Endothelial cell of umbilical vein (primary cell): ENCODE results near the gene FBXO5. TPM values are rescaled to one million over a fixed set of nuclear protein-coding genes. Genes with fewer than 3 reads are reported as not detected.
A peak's percentile ranks its signal among the peaks of the same experiment; 100 is the strongest.

Experiments used
- BruUV-seq: library from RNA; stranded (reverse); fragments of 400-500 nt; replicated peaks from 2 replicates; lab custom pipeline; 2021; lab: Mats Ljungman, UMichigan
- CTCF ChIA-PET: fragments of 300-600, 350-600 bp; sonication (Branson Sonifier 250); formaldehyde crosslinking; loops from one replicate; lab custom pipeline; 2021; ENCODE audit warnings: antibody characterized with exemption, inconsistent platforms; lab: Charles Lee
- POLR2A ChIA-PET: fragments of 300-600, 350-600 bp; sonication (Branson Sonifier 250); formaldehyde crosslinking; loops from one replicate; lab custom pipeline; 2021; ENCODE audit warnings: antibody characterized with exemption, inconsistent platforms; lab: Charles Lee
- DNase-seq: peaks from one replicate; pipeline ENCODE4 v3.0.0-alpha.2; 2011; ENCODE audit warnings: low read depth, low spot score
- FAIRE-seq: peaks from 2 replicates; lab custom pipeline; 2011; peaks lifted over from hg19 to GRCh38; lab: Jason Lieb, UNC
- H2AFZ ChIP-seq: 2 replicates; pipeline ENCODE4 v1.6.0; 2012; ENCODE audit warnings: low read depth, low read length, control low read depth, inconsistent platforms
- H3K27ac ChIP-seq: 2 replicates; pipeline ENCODE4 v1.5.1; 2011; ENCODE audit warnings: low read depth, mild to moderate bottlenecking, control low read depth, low read length, moderate library complexity; ENCODE audit not compliant: insufficient read depth
- H3K27me3 ChIP-seq, 2 experiments: 2 replicates each; pipeline versions ENCODE4 v1.6.0 to v1.6.1; 2011; ENCODE audit warnings: low read length in 2 of 2, mixed read lengths in 1 of 2; ENCODE audit not compliant: control insufficient read depth in 2 of 2, insufficient read depth in 2 of 2
- H3K36me3 ChIP-seq, 2 experiments: 2 replicates in 1 of 2; 3 replicates in 1 of 2; pipeline ENCODE4 v1.5.1; 2011; ENCODE audit warnings: low read length in 2 of 2, mild to moderate bottlenecking in 1 of 2, moderate library complexity in 1 of 2; ENCODE audit not compliant: control insufficient read depth in 2 of 2, insufficient read depth in 2 of 2; ENCODE audit errors: extremely low read depth in 1 of 2
- H3K4me1 ChIP-seq: 3 replicates; pipeline ENCODE4 v1.5.1; 2011; ENCODE audit warnings: mild to moderate bottlenecking, low read length; ENCODE audit not compliant: control insufficient read depth, insufficient read depth; ENCODE audit errors: extremely low read depth
- H3K4me2 ChIP-seq: 2 replicates; pipeline ENCODE4 v1.6.1; 2011; ENCODE audit warnings: low read length, control low read depth, mixed read lengths; ENCODE audit not compliant: insufficient read depth
- H3K4me3 ChIP-seq, 3 experiments: fragments of 200-600 bp in 1 of 3; sonication (generic), shearing (Covaris generic) in 1 of 3; replicated peaks in 1 of 3; 2 replicates each; pipeline ENCODE4 v1.5.1; 2011 to 2016; ENCODE audit warnings: control low read depth in 3 of 3, low read length in 3 of 3, mild to moderate bottlenecking in 2 of 3, inconsistent platforms in 1 of 3, low read depth in 1 of 3, moderate library complexity in 1 of 3; ENCODE audit not compliant: insufficient read depth in 1 of 3
- H3K79me2 ChIP-seq: 2 replicates; pipeline ENCODE4 v1.6.0; 2012; ENCODE audit warnings: low read length, inconsistent platforms; ENCODE audit not compliant: control insufficient read depth, insufficient read depth
- H3K9ac ChIP-seq: replicated peaks from 2 replicates; pipeline ENCODE3; 2011; ENCODE audit warnings: low read length, control low read depth; ENCODE audit not compliant: insufficient read depth; ENCODE audit errors: extremely low read depth
- H3K9me1 ChIP-seq: replicated peaks from 3 replicates; pipeline ENCODE4 v1.6.0; 2011; ENCODE audit warnings: mild to moderate bottlenecking, low read length; ENCODE audit not compliant: control insufficient read depth, insufficient read depth; ENCODE audit errors: extremely low read depth
- H3K9me3 ChIP-seq: replicated peaks from 2 replicates; pipeline ENCODE4 v1.5.1; 2012; ENCODE audit warnings: low read length, inconsistent platforms; ENCODE audit not compliant: control insufficient read depth, insufficient read depth
- H4K20me1 ChIP-seq: replicated peaks from 2 replicates; pipeline ENCODE3; 2011; ENCODE audit warnings: mild to moderate bottlenecking, low read length; ENCODE audit not compliant: control insufficient read depth, insufficient read depth; ENCODE audit errors: extremely low read depth
- CTCF ChIP-seq, 2 donors: IDR thresholded peaks; 1 replicate in 1 of 2; 2 replicates in 1 of 2; pipeline ENCODE4 v1.5.1; 2011; ENCODE audit warnings: low read length in 2 of 2, mild to moderate bottlenecking in 2 of 2, moderate library complexity in 2 of 2, control low read depth in 1 of 2, inconsistent platforms in 1 of 2, low read depth in 1 of 2; ENCODE audit not compliant: insufficient read depth in 1 of 2; ENCODE audit errors: extremely low read depth in 1 of 2
- JUN ChIP-seq: IDR thresholded peaks from 2 replicates; pipeline ENCODE4 v1.6.1; 2011; ENCODE audit warnings: borderline replicate concordance, low read depth; ENCODE audit not compliant: insufficient read length, insufficient read depth
- MAX ChIP-seq: IDR thresholded peaks from 2 replicates; pipeline ENCODE4 v1.6.1; 2011; ENCODE audit not compliant: insufficient read depth, insufficient read length
- POLR2A ChIP-seq: IDR thresholded peaks from 2 replicates; pipeline ENCODE4 v1.6.1; 2012; ENCODE audit warnings: low read depth, mild to moderate bottlenecking, control low read depth, low read length
- POLR2AphosphoS5 ChIP-seq: IDR thresholded peaks from 2 replicates; pipeline ENCODE4 v1.6.1; 2012; ENCODE audit warnings: low read depth, mild to moderate bottlenecking, control low read depth, low read length, moderate library complexity; ENCODE audit not compliant: insufficient read depth
- dilution Hi-C: fragments of 300-500 bp; cut with MboI; formaldehyde crosslinking; loops from one replicate; pipeline ENCODE4 v1.15.0; 2019; ENCODE audit warnings: low sequenced_read_pairs; ENCODE audit not compliant: extremely low pct_ligation_motif_present
- intact Hi-C: fragments of 100-400 bp; cut with micrococcal nuclease; formaldehyde crosslinking; loops from one replicate; pipeline ENCODE4 v1.10.0; 2022
- polyA plus RNA-seq, 4 experiments: library from polyadenylated mRNA; depleted of rRNA in 3 of 4; stranded (reverse) in 3 of 4; unstranded in 1 of 4; fragments of >200 nt; gene quantifications; 2 replicates each; pipeline versions ENCODE4 v1.2.1 to v1.2.3, GENCODE V29; 2011 to 2012; ENCODE audit warnings: missing spikeins in 1 of 4
- total RNA-seq: library from RNA; stranded (reverse); gene quantifications from 2 replicates; pipeline ENCODE4 v1.2.3, GENCODE V29; 2021

FBXO5 gene
- total and polyA plus RNA-seq, 2 donors (not counting 3 experiments of a cell fraction or from before 2014, with no cell fraction given) = 6.1 to 27.1 TPM

DNA sequence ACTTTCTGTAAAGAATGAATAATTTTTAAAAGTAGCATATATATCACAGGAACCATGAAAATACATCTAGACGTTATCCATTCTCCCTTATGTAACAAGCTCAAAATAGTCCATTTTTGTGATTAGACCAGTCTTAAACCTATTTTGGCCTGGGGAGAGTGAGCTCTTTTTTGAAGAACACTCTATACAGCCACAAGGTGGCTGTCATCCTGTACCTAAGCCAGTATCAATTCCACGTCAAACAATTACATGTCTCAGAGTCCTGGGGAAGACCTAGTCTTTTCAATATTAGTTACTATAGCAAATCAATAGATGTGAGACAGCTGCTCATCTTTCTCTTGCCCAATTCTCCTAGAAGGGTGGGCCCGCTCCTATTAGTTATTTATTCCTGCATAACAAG lies 28.4 kb downstream of the FBXO5 start:
- DNase-seq = no peak
- no peak overlapping the region for H3K4me2 ChIP-seq
- no peak overlapping the region for H3K4me3 ChIP-seq
- H4K20me1 ChIP-seq = no peaks in the 10 kb centered on the region
- no TSS peak for BruUV-seq
- ChIA-PET CTCF (interaction anchor here (0.6 to 2.8 kb wide), 40 partner anchors 10 to 1192 kb away, joined by 3 to 72 read pairs (median 4); partner anchors contain the start of genes FBXO5 and VIP), POLR2A (no interaction called here)
- no peaks in the 10 kb centered on the region for H3K79me2 ChIP-seq
- H3K36me3 ChIP-seq = no peaks in the 10 kb centered on the region
- TF ChIP-seq CTCF (IDR thresholded peaks at IDR 0.05; ENCODE audit: extremely low read depth in 1 of 2, insufficient read depth in 1 of 2, low read depth in 1 of 2, low read length in 2 of 2) = peak in 1 of 2 donors; percentile 12
- TF ChIP-seq MAX = no peak
- TF ChIP-seq POLR2A = no peak
- no peak for TF ChIP-seq JUN
- no peak for TF ChIP-seq POLR2AphosphoS5
- dilution Hi-C loops (no loop called here), intact Hi-C loops (loop anchor here (5.0 to 10.0 kb wide), 2 partner anchors 650 to 1187 kb away; no protein-coding TSS in a partner anchor)
- H3K27me3 ChIP-seq = no peaks in the 10 kb centered on the region
- H3K27ac ChIP-seq = no peak overlapping the region
- peaks cover 11% of the 10 kb centered on the region for H3K4me1 ChIP-seq
- no peak for FAIRE-seq
- H3K9ac ChIP-seq = no peak overlapping the region
- H3K9me3 ChIP-seq = no peaks in the 10 kb centered on the region
- H3K9me1 ChIP-seq = no peaks in the 10 kb centered on the region
- no peak overlapping the region for H2AFZ ChIP-seq
